Fibroblast of the aortic adventitia (primary cell): Measurements from ENCODE around the gene NOP16. TPM values are rescaled to one million over a fixed set of nuclear protein-coding genes. Genes with fewer than 3 reads are reported as not detected.

Source experiments
- DNase-seq: peaks from one replicate; pipeline ENCODE4 v3.0.0-alpha.2; 2010; ENCODE audit warnings: low read depth
- H3K4me3 ChIP-seq: 2 replicates; pipeline ENCODE4 v1.5.1; 2011; ENCODE audit warnings: low read depth, mild to moderate bottlenecking, control low read depth, low read length, moderate library complexity
- total RNA-seq: library from RNA; depleted of rRNA; stranded (reverse); fragments of >200 nt; gene quantifications from 2 replicates; pipeline ENCODE4 v1.2.3, GENCODE V29; 2012; ENCODE audit warnings: low replicate concordance
- TF ChIP-seq, protein P1 (sequence below): IDR thresholded peaks from 2 replicates; pipeline ENCODE4 v1.5.1; 2011; ENCODE audit warnings: mild to moderate bottlenecking, low read length, control low read depth, inconsistent platforms; ENCODE audit not compliant: insufficient read depth

NOP16 gene
- total RNA-seq, 1 donor, result 17.0 TPM

DNA sequence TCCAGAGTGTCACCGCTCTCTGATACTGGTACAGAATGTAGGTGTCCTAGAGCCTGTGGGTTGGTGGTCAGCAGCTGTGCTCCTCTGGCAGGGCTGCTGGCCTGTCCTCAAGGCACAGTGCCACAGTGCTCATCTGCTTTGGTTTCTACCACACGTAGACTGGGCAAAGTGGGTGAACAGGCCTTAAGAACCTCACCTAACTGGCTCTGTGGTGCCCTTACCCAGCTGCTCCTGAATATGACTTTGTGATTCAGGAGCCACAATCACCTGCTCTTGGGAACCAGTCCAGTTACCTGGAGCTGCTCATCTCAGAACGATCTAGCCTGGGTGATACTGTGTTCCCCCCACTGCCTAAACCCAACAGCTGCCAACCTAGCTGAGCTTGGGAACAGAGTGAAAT, 6.4 kb downstream of the NOP16 start:
- DNase-seq, result no peak
- no peak overlapping the region for H3K4me3 ChIP-seq
- TF ChIP-seq, protein P1, sequence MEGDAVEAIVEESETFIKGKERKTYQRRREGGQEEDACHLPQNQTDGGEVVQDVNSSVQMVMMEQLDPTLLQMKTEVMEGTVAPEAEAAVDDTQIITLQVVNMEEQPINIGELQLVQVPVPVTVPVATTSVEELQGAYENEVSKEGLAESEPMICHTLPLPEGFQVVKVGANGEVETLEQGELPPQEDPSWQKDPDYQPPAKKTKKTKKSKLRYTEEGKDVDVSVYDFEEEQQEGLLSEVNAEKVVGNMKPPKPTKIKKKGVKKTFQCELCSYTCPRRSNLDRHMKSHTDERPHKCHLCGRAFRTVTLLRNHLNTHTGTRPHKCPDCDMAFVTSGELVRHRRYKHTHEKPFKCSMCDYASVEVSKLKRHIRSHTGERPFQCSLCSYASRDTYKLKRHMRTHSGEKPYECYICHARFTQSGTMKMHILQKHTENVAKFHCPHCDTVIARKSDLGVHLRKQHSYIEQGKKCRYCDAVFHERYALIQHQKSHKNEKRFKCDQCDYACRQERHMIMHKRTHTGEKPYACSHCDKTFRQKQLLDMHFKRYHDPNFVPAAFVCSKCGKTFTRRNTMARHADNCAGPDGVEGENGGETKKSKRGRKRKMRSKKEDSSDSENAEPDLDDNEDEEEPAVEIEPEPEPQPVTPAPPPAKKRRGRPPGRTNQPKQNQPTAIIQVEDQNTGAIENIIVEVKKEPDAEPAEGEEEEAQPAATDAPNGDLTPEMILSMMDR, result no peak

- TF ChIP-seq, protein P1, result no peak
- peak; percentile 81 for DNase-seq
- no peak overlapping the region for H3K4me3 ChIP-seq
These were observed 7.0 kb downstream of the NOP16 start for GRCh38 chr5:176381423-176381822.

GRCh38 chr5:176379881-176380280, 8.5 kb downstream of the NOP16 start:
- TF ChIP-seq, protein P1, result no peak
- H3K4me3 ChIP-seq, result no peak overlapping the region
- DNase-seq, result no peak

- H3K4me3 ChIP-seq, result no peak overlapping the region
- TF ChIP-seq, protein P1, result no peak
- DNase-seq, result peak; percentile 51
These were observed 15.1 kb downstream of the NOP16 start for GRCh38 chr5:176373100-176373818.

DNA sequence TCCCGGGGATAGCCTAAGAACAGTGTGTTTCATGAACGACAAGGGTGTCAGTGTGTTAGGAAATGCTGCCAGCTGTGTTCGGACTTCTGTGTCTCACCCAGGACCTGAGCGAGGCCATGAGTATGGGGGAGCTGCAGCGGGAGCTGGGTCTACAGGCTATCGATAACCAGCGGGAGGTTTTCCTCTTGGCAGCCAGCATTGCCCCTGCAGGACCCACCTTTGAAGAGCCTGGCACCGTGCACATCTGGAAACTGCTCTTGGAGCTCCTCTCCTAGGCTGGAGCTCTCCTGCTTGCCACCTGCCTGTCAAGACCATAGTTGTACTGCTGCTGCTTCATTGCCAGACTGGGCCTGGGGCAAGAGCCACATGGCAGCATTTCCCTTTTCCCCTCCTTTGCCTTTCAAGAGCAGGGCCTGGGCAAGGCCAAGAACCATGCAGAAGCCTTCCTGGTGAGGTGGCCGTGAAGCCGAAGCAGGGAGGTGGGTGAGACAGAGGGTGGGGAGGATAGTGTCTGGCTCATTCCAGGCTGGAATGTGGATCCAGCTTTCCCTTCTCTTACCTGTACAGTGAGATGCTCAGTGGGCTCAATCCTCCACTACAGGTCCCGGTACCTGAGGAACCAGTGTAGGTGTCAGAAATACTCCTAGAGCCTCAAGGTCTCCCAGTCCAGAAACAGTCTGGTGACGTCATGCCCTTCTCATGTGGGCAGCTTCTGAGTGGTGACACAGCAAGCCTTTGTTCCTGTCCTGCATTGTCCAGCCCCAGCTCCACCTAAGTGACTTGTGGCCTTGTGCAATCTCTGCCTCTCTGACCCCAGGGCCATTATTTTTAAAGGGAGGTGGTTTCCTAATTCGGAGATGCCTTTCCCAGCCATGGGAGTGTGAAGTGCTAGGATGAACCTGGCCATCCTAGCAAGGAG, 16.5 kb downstream of the NOP16 start:
- no peak overlapping the region for H3K4me3 ChIP-seq
- no peak for DNase-seq
- TF ChIP-seq, protein P1, result no peak

DNA sequence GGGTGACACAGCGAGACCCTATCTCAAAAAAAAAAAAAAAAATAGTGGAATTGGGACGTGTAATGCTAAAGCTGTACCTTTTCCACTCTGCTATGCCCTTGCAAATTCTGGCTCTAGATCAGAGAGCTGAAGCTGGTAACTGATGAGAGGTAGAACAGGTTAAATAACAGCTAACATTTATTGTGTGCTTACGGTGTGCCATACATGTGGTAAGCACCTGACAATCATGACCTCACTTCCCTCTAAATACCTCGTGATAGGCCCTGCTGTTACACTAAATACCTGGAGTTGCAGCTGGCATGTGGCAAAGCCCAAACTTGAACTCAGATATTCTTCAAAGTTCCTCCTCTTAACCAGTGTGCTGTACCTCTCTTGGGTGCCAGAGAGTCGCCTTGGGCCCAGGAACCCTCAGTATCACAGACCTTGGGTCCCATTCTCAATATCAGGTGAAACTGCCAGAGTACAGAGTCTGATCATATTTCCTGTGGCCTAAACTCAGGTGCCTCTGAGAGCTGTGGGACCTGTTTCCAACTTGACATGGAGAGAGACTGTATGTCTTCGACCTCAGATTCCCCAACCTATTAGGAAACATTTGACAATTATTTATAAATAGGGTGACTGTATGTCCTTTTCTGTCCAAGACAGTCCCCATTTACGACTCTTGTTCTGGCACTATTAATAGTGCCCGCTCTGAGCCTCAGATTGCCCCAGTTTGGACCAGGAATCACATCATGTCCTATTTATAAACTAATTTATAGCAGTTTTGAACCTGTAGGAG, 18.3 kb downstream of the NOP16 start:
- TF ChIP-seq, protein P1, result no peak
- no peak overlapping the region for H3K4me3 ChIP-seq
- DNase-seq, result no peak
